Measurements from ENCODE around the gene IQSEC2. TPM values are rescaled to one million over a fixed set of nuclear protein-coding genes. Genes with fewer than 3 reads are reported as not detected.
A peak's percentile ranks its signal among the peaks of the same experiment; 100 is the strongest.

Gene IQSEC2
- total and polyA plus RNA-seq, 2 of the 13 experiments (the other 11 are each of a cell fraction or from before 2014, with no cell fraction given) = 0.13 to 0.21 TPM

DNA sequence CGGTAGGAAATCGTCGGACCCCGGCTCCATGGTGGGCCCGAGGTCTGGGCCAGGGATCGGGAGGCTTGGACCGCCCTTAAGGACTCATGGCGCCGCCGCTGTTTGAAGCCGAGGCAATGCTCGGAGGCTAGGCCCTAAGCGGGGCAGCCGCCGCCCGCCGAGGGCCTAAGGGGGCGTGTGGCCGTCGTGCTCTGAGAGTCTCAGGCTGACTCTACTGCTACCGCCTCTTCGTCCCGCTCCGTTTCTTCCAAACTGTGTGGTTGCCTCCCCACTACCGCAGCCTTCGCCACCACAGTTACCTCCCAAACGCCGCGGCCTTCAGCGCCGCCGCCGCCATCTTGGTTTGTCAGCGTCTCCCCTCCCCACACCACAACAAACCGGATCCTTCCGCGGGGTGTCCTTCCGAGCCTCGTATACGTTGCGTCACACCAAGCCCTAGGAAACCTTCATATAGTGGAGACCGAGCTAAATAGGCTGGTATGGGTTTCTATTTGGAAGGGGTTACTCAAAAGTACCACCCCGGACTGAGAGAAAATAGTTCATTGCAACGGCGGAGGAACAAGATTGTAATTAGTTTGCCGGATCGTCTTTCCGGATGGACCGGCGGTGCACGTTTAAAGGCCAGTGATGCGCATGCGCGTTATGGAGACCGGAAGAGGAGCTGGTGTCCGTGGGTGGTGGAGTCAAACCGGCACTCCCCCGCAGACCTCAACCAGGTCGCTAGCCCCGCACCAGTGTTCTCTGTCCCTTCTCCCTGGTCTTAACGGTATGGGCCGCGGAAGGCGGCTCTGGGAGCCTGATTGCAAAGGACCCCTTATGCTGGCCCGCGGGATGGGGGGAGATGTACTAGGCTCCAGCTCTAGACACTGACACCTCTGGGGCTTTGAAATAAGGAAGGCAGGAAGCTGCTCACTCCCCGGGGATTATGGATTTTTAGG is 56.3 kb downstream of the IQSEC2 start, which contains the start of gene KDM5C (continued):
- TF ChIP-seq ZNF138 (CRISPR knock-in tag; IDR thresholded peaks at IDR 0.05; ENCODE audit: low read depth) (no peak), CBX1 (IDR thresholded peaks at IDR 0.05; ENCODE audit: low read depth) (no peak), SRF (IDR thresholded peaks at IDR 0.05; ENCODE audit: low read depth, low read length) (no peak), ZNF83 (CRISPR knock-in tag; IDR thresholded peaks at IDR 0.05; ENCODE audit: borderline replicate concordance) (no peak), ZBTB21 (CRISPR knock-in tag; IDR thresholded peaks at IDR 0.05) (no peak), KLF11 (CRISPR knock-in tag; IDR thresholded peaks at IDR 0.05) (no peak), THAP11 (CRISPR knock-in tag; IDR thresholded peaks at IDR 0.05) (peak; percentile 64; the same call in 1 of the 2 replicates), ZNF292 (CRISPR knock-in tag; IDR thresholded peaks at IDR 0.05; ENCODE audit: borderline replicate concordance, low read depth) (no peak), PHF8 (CRISPR knock-in tag; IDR thresholded peaks at IDR 0.05) (peak; percentile 91), ARNTL (CRISPR knock-in tag; IDR thresholded peaks at IDR 0.05) (0 out of 2 replicates have a peak, but pooled peaks have one; percentile 43), JUND (CRISPR knock-in tag; IDR thresholded peaks at IDR 0.05) (0 out of 2 replicates have a peak, but pooled peaks have one; percentile 14), GABPB1 (CRISPR knock-in tag; IDR thresholded peaks at IDR 0.05) (peak; percentile 79), ZNF441 (CRISPR knock-in tag; IDR thresholded peaks at IDR 0.05; ENCODE audit: borderline replicate concordance) (no peak), ZNF546 (CRISPR knock-in tag; conservative IDR thresholded peaks at IDR 0.05) (no peak), PRMT3 (CRISPR knock-in tag; IDR thresholded peaks at IDR 0.05; ENCODE audit: borderline replicate concordance, low read depth) (no peak), ADNP (CRISPR knock-in tag; IDR thresholded peaks at IDR 0.05) (no peak)
- TF ChIP-seq, protein P1, sequence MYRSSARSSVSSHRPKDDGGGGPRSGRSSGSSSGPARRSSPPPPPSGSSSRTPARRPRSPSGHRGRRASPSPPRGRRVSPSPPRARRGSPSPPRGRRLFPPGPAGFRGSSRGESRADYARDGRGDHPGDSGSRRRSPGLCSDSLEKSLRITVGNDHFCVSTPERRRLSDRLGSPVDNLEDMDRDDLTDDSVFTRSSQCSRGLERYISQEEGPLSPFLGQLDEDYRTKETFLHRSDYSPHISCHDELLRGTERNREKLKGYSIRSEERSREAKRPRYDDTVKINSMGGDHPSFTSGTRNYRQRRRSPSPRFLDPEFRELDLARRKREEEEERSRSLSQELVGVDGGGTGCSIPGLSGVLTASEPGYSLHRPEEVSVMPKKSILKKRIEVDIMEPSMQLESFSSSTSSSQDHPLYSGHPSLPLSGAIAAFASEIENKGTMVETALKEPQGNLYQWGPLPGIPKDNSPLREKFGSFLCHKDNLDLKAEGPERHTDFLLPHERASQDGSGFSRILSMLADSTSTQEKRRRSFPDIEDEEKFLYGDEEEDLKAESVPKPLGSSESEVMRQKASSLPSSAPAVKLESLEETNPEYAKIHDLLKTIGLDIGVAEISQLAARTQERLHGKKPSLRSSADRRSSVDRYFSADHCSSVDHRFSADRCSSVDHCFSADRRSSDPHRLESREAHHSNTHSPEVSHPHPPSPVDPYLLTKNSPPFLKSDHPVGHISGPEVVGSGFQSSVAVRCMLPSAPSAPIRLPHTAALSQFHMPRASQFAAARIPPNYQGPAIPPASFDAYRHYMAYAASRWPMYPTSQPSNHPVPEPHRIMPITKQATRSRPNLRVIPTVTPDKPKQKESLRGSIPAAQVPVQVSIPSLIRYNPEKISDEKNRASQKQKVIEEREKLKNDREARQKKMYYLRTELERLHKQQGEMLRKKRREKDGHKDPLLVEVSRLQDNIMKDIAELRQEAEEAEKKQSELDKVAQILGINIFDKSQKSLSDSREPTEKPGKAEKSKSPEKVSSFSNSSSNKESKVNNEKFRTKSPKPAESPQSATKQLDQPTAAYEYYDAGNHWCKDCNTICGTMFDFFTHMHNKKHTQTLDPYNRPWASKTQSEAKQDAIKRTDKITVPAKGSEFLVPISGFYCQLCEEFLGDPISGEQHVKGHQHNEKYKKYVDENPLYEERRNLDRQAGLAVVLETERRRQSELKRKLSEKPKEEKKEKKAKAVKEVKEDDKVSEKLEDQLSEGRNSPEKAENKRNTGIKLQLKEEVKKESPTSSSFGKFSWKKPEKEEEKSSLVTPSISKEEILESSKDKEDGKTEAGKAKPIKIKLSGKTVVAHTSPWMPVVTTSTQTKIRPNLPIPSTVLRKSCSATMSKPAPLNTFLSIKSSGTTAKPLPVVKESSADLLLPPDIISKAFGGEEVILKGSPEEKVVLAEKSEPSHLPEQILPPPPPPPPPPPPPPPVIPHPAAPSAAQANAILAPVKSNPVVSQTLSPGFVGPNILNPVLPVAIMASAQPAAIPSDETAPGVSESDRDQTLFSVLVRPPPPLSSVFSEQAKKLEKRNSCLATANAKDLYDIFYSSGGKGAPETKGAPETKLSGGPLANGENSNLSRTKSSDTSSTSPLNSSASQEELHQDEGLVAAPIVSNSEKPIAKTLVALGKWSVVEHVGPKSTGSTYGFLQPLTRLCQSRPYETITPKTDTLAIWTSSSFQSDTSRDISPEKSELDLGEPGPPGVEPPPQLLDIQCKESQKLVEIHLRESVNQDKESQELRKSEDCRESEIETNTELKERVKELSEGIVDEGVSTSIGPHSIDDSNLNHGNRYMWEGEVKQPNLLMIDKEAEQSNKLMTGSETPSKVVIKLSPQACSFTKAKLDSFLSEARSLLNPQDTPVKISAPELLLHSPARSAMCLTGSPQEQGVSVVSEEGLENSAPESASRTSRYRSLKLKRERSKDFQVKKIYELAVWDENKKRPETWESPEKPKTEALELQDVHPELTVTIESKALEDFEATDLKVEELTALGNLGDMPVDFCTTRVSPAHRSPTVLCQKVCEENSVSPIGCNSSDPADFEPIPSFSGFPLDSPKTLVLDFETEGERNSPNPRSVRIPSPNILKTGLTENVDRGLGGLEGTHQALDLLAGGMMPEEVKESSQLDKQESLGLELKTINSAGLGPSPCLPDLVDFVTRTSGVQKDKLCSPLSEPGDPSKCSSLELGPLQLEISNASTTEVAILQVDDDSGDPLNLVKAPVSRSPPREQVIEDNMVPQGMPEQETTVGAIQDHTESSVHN (CRISPR knock-in tag; IDR thresholded peaks at IDR 0.05) = no peak
- TF ChIP-seq, protein P2, sequence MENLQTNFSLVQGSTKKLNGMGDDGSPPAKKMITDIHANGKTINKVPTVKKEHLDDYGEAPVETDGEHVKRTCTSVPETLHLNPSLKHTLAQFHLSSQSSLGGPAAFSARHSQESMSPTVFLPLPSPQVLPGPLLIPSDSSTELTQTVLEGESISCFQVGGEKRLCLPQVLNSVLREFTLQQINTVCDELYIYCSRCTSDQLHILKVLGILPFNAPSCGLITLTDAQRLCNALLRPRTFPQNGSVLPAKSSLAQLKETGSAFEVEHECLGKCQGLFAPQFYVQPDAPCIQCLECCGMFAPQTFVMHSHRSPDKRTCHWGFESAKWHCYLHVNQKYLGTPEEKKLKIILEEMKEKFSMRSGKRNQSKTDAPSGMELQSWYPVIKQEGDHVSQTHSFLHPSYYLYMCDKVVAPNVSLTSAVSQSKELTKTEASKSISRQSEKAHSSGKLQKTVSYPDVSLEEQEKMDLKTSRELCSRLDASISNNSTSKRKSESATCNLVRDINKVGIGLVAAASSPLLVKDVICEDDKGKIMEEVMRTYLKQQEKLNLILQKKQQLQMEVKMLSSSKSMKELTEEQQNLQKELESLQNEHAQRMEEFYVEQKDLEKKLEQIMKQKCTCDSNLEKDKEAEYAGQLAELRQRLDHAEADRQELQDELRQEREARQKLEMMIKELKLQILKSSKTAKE (CRISPR knock-in tag; IDR thresholded peaks at IDR 0.05; ENCODE audit: borderline replicate concordance) = no peak
